IMR-90 (cell line): ENCODE data around the gene LRRTM3. TPM values are rescaled to one million over a fixed set of nuclear protein-coding genes. Genes with fewer than 3 reads are reported as not detected.

Experiments
- ATAC-seq: fragments of 200-7000 bp; cut with Tn5 transposase; 2 replicates; pipeline ENCODE4 v1.9.1; 2020; ENCODE audit warnings: low read depth, mild to moderate bottlenecking, moderate library complexity
- BruUV-seq: library from RNA; stranded (reverse); fragments of 400-500 nt; replicated peaks from 2 replicates; lab custom pipeline; 2021; lab: Mats Ljungman, UMichigan
- CTCF ChIA-PET: fragments of 300-600 bp; formaldehyde crosslinking; extraction: SDS; loops from one replicate; lab custom pipeline; 2021; ENCODE audit warnings: antibody characterized with exemption; lab: Yijun Ruan, JAX
- POLR2A ChIA-PET: fragments of 300-600 bp; sonication (Branson Sonifier 250); formaldehyde crosslinking; loops from one replicate; lab custom pipeline; 2022; ENCODE audit warnings: antibody characterized with exemption; ENCODE audit not compliant: unreplicated experiment; lab: Charles Lee
- DNase-seq: peaks from one replicate; pipeline ENCODE4 v3.0.0; 2013
- H2AFZ ChIP-seq: replicated peaks from 2 replicates; pipeline ENCODE3; 2013; ENCODE audit warnings: low read length, mild to moderate bottlenecking; ENCODE audit not compliant: poor library complexity
- H2AK5ac ChIP-seq: 2 replicates; pipeline ENCODE4 v1.6.1; 2013; ENCODE audit warnings: low read depth, low read length, inconsistent platforms
- H2AK9ac ChIP-seq: replicated peaks from 2 replicates; pipeline ENCODE3; 2013; ENCODE audit warnings: mild to moderate bottlenecking, low read depth, low read length, moderate library complexity; ENCODE audit not compliant: poor library complexity
- H2BK120ac ChIP-seq: 2 replicates; pipeline ENCODE4 v1.6.1; 2013; ENCODE audit warnings: low read depth, low read length, inconsistent platforms
- H2BK15ac ChIP-seq: 3 replicates; pipeline ENCODE4 v1.6.1; 2013; ENCODE audit warnings: low read depth, low read length, inconsistent platforms
- H2BK20ac ChIP-seq: 2 replicates; pipeline ENCODE4 v1.6.1; 2013; ENCODE audit warnings: low read depth, mild to moderate bottlenecking, inconsistent platforms, low read length, moderate library complexity
- H2BK5ac ChIP-seq: 2 replicates; pipeline ENCODE4 v1.6.1; 2013; ENCODE audit warnings: mild to moderate bottlenecking, low read depth, low read length, inconsistent platforms; ENCODE audit not compliant: poor library complexity, severe bottlenecking
- H3K14ac ChIP-seq: replicated peaks from 2 replicates; pipeline ENCODE4 v1.6.1; 2013; ENCODE audit warnings: low read depth, low read length, inconsistent platforms
- H3K18ac ChIP-seq: 2 replicates; pipeline ENCODE4 v1.6.1; 2013; ENCODE audit warnings: low read depth, low read length, control low read depth
- H3K23ac ChIP-seq: 2 replicates; pipeline ENCODE4 v1.6.1; 2013; ENCODE audit warnings: low read depth, low read length, inconsistent platforms
- H3K27ac ChIP-seq: 2 replicates; pipeline ENCODE4 v1.5.1; 2013; ENCODE audit warnings: mild to moderate bottlenecking, control low read depth, low read length; ENCODE audit not compliant: insufficient read depth
- H3K27me3 ChIP-seq: 2 replicates; pipeline ENCODE4 v1.6.1; 2013; ENCODE audit warnings: low read length; ENCODE audit not compliant: control insufficient read depth, insufficient read depth
- H3K36me3 ChIP-seq: 2 replicates; pipeline ENCODE4 v1.6.1; 2013; ENCODE audit warnings: low read length, mixed read lengths; ENCODE audit not compliant: control insufficient read depth, insufficient read depth
- H3K4ac ChIP-seq: 2 replicates; pipeline ENCODE4 v1.6.1; 2013; ENCODE audit warnings: low read depth, low read length, inconsistent platforms
- H3K4me1 ChIP-seq: 2 replicates; pipeline ENCODE4 v1.6.1; 2013; ENCODE audit warnings: low read length, mixed read lengths; ENCODE audit not compliant: control insufficient read depth, insufficient read depth
- H3K4me2 ChIP-seq: 2 replicates; pipeline ENCODE4 v1.6.1; 2013; ENCODE audit warnings: low read depth, mild to moderate bottlenecking, control low read depth, low read length, moderate library complexity
- H3K4me3 ChIP-seq: 2 replicates; pipeline ENCODE4 v1.5.1; 2013; ENCODE audit warnings: low read depth, mild to moderate bottlenecking, control low read depth, low read length, moderate library complexity; ENCODE audit not compliant: insufficient read depth
- H3K56ac ChIP-seq: 2 replicates; pipeline ENCODE4 v1.6.1; 2013; ENCODE audit warnings: low read length, inconsistent platforms; ENCODE audit not compliant: insufficient read depth; ENCODE audit errors: extremely low read depth
- H3K79me1 ChIP-seq, 2 experiments: 2 replicates each; pipeline ENCODE4 v1.6.1; 2013; ENCODE audit warnings: low read length in 2 of 2, inconsistent platforms in 1 of 2, low read depth in 1 of 2
- H3K9ac ChIP-seq: 2 replicates; pipeline ENCODE4 v1.6.1; 2013; ENCODE audit warnings: low read depth, low read length, control low read depth
- H3K9me1 ChIP-seq: 2 replicates; pipeline ENCODE4 v1.6.1; 2013; ENCODE audit warnings: low read length, inconsistent platforms; ENCODE audit not compliant: insufficient read depth
- H3K9me3 ChIP-seq: 2 replicates; pipeline ENCODE4 v1.6.1; 2013; ENCODE audit warnings: low read length; ENCODE audit not compliant: control insufficient read depth, insufficient read depth
- H4K20me1 ChIP-seq: 2 replicates; pipeline ENCODE4 v1.6.1; 2013; ENCODE audit warnings: low read length, inconsistent platforms; ENCODE audit not compliant: insufficient read depth
- H4K5ac ChIP-seq: 2 replicates; pipeline ENCODE4 v1.6.1; 2013; ENCODE audit warnings: mild to moderate bottlenecking, low read depth, low read length, control low read depth
- H4K8ac ChIP-seq, 2 experiments: 2 replicates each; pipeline ENCODE4 v1.6.1; 2013; ENCODE audit warnings: low read depth in 2 of 2, low read length in 2 of 2, control low read depth in 1 of 2, inconsistent platforms in 1 of 2
- H4K91ac ChIP-seq: 2 replicates; pipeline ENCODE4 v1.6.1; 2013; ENCODE audit warnings: low read depth, low read length, inconsistent platforms; ENCODE audit not compliant: insufficient read depth
- BHLHE40 ChIP-seq: fragments of 150-350 bp; IDR thresholded peaks from 2 replicates; pipeline ENCODE4 v1.6.1; 2016; ENCODE audit warnings: mild to moderate bottlenecking, low read depth, low read length
- CEBPB ChIP-seq: IDR thresholded peaks from 2 replicates; pipeline ENCODE4 v1.6.1; 2012; ENCODE audit warnings: low read depth, low read length, improper control_type of control experiment
- CHD1 ChIP-seq: IDR thresholded peaks from 2 replicates; pipeline ENCODE4 v1.6.1; 2012; ENCODE audit warnings: low read depth, low read length, improper control_type of control experiment
- FOS ChIP-seq: fragments of 150-350 bp; IDR thresholded peaks from 2 replicates; pipeline ENCODE4 v1.6.1; 2016; ENCODE audit warnings: low read depth, low read length
- MAFK ChIP-seq: IDR thresholded peaks from 2 replicates; pipeline ENCODE4 v1.6.1; 2012; ENCODE audit warnings: low read depth, low read length, improper control_type of control experiment
- MAZ ChIP-seq: IDR thresholded peaks from 2 replicates; pipeline ENCODE4 v1.6.1; 2012; ENCODE audit warnings: low read depth, mild to moderate bottlenecking, low read length, improper control_type of control experiment, moderate library complexity, borderline replicate concordance
- MXI1 ChIP-seq: IDR thresholded peaks from 2 replicates; pipeline ENCODE4 v1.6.1; 2012; ENCODE audit warnings: low read depth, mild to moderate bottlenecking, low read length, moderate library complexity, borderline replicate concordance
- NFE2L2 ChIP-seq: fragments of 150-350 bp; IDR thresholded peaks from 2 replicates; pipeline ENCODE4 v1.6.1; 2016; ENCODE audit warnings: low read depth, mild to moderate bottlenecking, low read length
- POLR2A ChIP-seq: IDR thresholded peaks from 2 replicates; pipeline ENCODE4 v1.6.1; 2012; ENCODE audit warnings: mild to moderate bottlenecking, low read depth, low read length
- RAD21 ChIP-seq: IDR thresholded peaks from 2 replicates; pipeline ENCODE4 v1.6.1; 2012; ENCODE audit warnings: low read length, improper control_type of control experiment
- RCOR1 ChIP-seq: IDR thresholded peaks from 2 replicates; pipeline ENCODE4 v1.6.1; 2012; ENCODE audit warnings: mild to moderate bottlenecking, low read length, improper control_type of control experiment; ENCODE audit not compliant: insufficient replicate concordance
- RFX5 ChIP-seq: IDR thresholded peaks from 2 replicates; pipeline ENCODE4 v1.8.0; 2012; ENCODE audit warnings: low read depth, mild to moderate bottlenecking, low read length, moderate library complexity
- SMC3 ChIP-seq: fragments of 150-350 bp; IDR thresholded peaks from 2 replicates; pipeline ENCODE4 v1.6.1; 2016; ENCODE audit warnings: low read depth, mild to moderate bottlenecking, antibody characterized with exemption, low read length, moderate library complexity
- dilution Hi-C: fragments of 300-500 bp; cut with HindIII; formaldehyde crosslinking; loops from one replicate; pipeline ENCODE4 v1.14.3; 2018; ENCODE audit warnings: low sequenced_read_pairs; ENCODE audit not compliant: unreplicated experiment
- in situ Hi-C: fragments of 300-500 bp; cut with MboI; formaldehyde crosslinking; loops from 3 replicates; pipeline ENCODE4 v1.14.3; 2019; ENCODE audit warnings: low sequenced_read_pairs, inconsistent platforms, mixed read lengths
- intact Hi-C: fragments of 100-400 bp; cut with micrococcal nuclease; formaldehyde crosslinking; loops from 2 replicates; pipeline ENCODE4 v1.10.0; 2022
- polyA plus RNA-seq, 3 experiments: library from polyadenylated mRNA; depleted of rRNA; stranded (reverse); fragments of >200 nt; gene quantifications; 2 replicates each; pipeline ENCODE4 v1.2.3, GENCODE V29; 2012; ENCODE audit warnings: low replicate concordance in 1 of 3
- total RNA-seq: library from RNA; depleted of rRNA; stranded (reverse); fragments of >200 nt; gene quantifications from 2 replicates; pipeline ENCODE4 v1.2.3, GENCODE V29; 2012
- TF ChIP-seq, protein P1 (sequence below): fragments of 150-350 bp; IDR thresholded peaks from 2 replicates; pipeline ENCODE4 v1.6.1; 2016; ENCODE audit warnings: low read depth, mild to moderate bottlenecking, low read length, moderate library complexity, borderline replicate concordance
- TF ChIP-seq, protein P2 (sequence below): conservative IDR thresholded peaks from 2 replicates; pipeline ENCODE4 v1.5.1; 2012; ENCODE audit warnings: mild to moderate bottlenecking, low read depth, low read length, improper control_type of control experiment
- TF ChIP-seq, protein P3 (sequence below): fragments of 150-350 bp; IDR thresholded peaks from 2 replicates; pipeline ENCODE4 v1.6.1; 2017; ENCODE audit warnings: mild to moderate bottlenecking, antibody characterized with exemption, low read length, low read depth

Gene LRRTM3
- total and polyA plus RNA-seq, 2 of the 4 experiments (the other 2 are of a cell fraction): under 0.01 TPM; not detected in 1

DNA sequence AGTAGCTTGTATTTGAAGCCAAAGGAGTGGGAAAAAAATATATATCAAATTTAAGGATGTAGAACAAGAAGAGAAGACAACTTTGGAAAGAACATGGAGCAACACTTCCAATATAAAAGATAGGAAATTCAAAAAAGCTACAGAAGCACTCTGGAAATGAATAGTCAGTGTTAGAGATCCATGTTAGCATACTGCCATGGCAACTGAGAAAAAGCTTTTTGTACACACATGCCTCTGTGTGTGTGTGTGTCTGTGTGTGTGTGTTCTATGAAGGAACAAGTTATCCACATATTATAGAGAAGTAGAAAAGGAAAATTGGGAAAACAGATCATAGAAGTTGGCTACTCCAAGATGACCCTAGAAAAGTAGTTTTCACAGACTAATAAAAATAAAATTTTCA lies 96.3 kb downstream of the LRRTM3 start:
- Histone ChIP-seq H3K36me3 (no peaks in the 10 kb centered on the region), H4K20me1 (no peaks in the 10 kb centered on the region), H2BK20ac (no peak overlapping the region), H3K4me3 (no peak overlapping the region), H3K56ac (no peak overlapping the region), H3K4me2 (no peak overlapping the region), H2AFZ (no peak overlapping the region), H3K9ac (no peak overlapping the region), H3K14ac (no peak overlapping the region), H3K4me1 (no peaks in the 10 kb centered on the region), H2AK5ac (no peak overlapping the region), H3K4ac (no peak overlapping the region), H4K8ac (no peak overlapping the region), H2AK9ac (no peak overlapping the region), H4K91ac (no peak overlapping the region), H3K27ac (no peak overlapping the region), H2BK15ac (no peak overlapping the region), H3K9me1 (no peaks in the 10 kb centered on the region), H3K9me3 (no peaks in the 10 kb centered on the region), H3K18ac (no peak overlapping the region), H3K27me3 (no peaks in the 10 kb centered on the region), H4K5ac (no peak overlapping the region), H2BK120ac (no peak overlapping the region), H2BK5ac (no peak overlapping the region), H3K79me1 (no peaks in the 10 kb centered on the region), H3K23ac (no peak overlapping the region)
- CTCF ChIA-PET: no interaction called here
- ATAC-seq (no peak), DNase-seq (no peak)
- dilution Hi-C loops (no loop called here), intact Hi-C loops (no loop called here), in situ Hi-C loops (no loop called here)
- BruUV-seq: no TSS peak
- TF ChIP-seq RAD21 (no peak), SMC3 (no peak), CHD1 (no peak), MAZ (no peak), RFX5 (no peak), POLR2A (no peak), NFE2L2 (no peak), CEBPB (no peak), RCOR1 (no peak), BHLHE40 (no peak), MXI1 (no peak), MAFK (no peak), FOS (no peak)
- TF ChIP-seq, protein P1, sequence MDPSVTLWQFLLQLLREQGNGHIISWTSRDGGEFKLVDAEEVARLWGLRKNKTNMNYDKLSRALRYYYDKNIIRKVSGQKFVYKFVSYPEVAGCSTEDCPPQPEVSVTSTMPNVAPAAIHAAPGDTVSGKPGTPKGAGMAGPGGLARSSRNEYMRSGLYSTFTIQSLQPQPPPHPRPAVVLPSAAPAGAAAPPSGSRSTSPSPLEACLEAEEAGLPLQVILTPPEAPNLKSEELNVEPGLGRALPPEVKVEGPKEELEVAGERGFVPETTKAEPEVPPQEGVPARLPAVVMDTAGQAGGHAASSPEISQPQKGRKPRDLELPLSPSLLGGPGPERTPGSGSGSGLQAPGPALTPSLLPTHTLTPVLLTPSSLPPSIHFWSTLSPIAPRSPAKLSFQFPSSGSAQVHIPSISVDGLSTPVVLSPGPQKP: no peak
- TF ChIP-seq, protein P2, sequence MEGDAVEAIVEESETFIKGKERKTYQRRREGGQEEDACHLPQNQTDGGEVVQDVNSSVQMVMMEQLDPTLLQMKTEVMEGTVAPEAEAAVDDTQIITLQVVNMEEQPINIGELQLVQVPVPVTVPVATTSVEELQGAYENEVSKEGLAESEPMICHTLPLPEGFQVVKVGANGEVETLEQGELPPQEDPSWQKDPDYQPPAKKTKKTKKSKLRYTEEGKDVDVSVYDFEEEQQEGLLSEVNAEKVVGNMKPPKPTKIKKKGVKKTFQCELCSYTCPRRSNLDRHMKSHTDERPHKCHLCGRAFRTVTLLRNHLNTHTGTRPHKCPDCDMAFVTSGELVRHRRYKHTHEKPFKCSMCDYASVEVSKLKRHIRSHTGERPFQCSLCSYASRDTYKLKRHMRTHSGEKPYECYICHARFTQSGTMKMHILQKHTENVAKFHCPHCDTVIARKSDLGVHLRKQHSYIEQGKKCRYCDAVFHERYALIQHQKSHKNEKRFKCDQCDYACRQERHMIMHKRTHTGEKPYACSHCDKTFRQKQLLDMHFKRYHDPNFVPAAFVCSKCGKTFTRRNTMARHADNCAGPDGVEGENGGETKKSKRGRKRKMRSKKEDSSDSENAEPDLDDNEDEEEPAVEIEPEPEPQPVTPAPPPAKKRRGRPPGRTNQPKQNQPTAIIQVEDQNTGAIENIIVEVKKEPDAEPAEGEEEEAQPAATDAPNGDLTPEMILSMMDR: no peak
- TF ChIP-seq, protein P3, sequence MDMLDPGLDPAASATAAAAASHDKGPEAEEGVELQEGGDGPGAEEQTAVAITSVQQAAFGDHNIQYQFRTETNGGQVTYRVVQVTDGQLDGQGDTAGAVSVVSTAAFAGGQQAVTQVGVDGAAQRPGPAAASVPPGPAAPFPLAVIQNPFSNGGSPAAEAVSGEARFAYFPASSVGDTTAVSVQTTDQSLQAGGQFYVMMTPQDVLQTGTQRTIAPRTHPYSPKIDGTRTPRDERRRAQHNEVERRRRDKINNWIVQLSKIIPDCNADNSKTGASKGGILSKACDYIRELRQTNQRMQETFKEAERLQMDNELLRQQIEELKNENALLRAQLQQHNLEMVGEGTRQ: no peak
- POLR2A ChIA-PET: no interaction called here
